Adrenal gland (tissue), 12 donors: Measurements from ENCODE around the gene PTH1R. TPM values are rescaled to one million over a fixed set of nuclear protein-coding genes. Genes with fewer than 3 reads are reported as not detected.
A peak's percentile ranks its signal among the peaks of the same experiment; 100 is the strongest.

ENCODE experiments used
- DNase-seq, 7 donors: peaks; one replicate each; pipeline ENCODE4 v3.0.0-alpha.2; 2019 to 2020
- H3K27ac ChIP-seq, 5 donors: fragments of 200-600 bp; sonication (generic) in 4 of 5; 1 replicate in 3 of 5; 2 replicates in 2 of 5; pipeline versions ENCODE4 v1.5.1 to v1.8.0; 2016 to 2020; ENCODE audit warnings: mild to moderate bottlenecking in 1 of 5
- H3K27me3 ChIP-seq: fragments of 200-600 bp; 2 replicates; pipeline ENCODE4 v1.8.0; 2021
- H3K36me3 ChIP-seq, 2 donors: fragments of 200-600 bp; replicated peaks in 1 of 2; 1 replicate in 1 of 2; 2 replicates in 1 of 2; pipeline versions ENCODE4 v1.5.1 to v1.8.0; 2018 to 2022
- H3K4me1 ChIP-seq, 2 donors: fragments of 200-600 bp; replicated peaks in 1 of 2; 1 replicate in 1 of 2; 2 replicates in 1 of 2; pipeline versions ENCODE4 v1.5.1 to v1.8.0; 2018 to 2021
- H3K4me3 ChIP-seq, 4 donors: fragments of 200-600 bp; sonication (generic) in 3 of 4; one replicate each; pipeline ENCODE4 v1.5.1; 2016 to 2018
- H3K9me3 ChIP-seq, 3 donors: fragments of 200-600 bp; sonication (generic) in 1 of 3; replicated peaks in 1 of 3; 1 replicate in 2 of 3; 2 replicates in 1 of 3; pipeline versions ENCODE4 v1.5.1 to v1.8.0; 2016 to 2021
- POLR2A ChIP-seq, 2 donors: fragments of 450-650 bp; IDR thresholded peaks; one replicate each; pipeline ENCODE4 v1.6.1; 2017; ENCODE audit warnings: antibody characterized with exemption in 2 of 2, mild to moderate bottlenecking in 2 of 2, moderate library complexity in 1 of 2
- WGBS, 4 donors: extraction: QIAGEN DNeasy Blood & Tissue Kit in 2 of 4; methylation state at CpG; one replicate each; pipeline versions ENCODE4 v1.1.5 to v1.1.7; 2013 to 2017; 5-methylcytosine and 5-hydroxymethylcytosine counted together
- intact Hi-C, 2 donors: fragments of 100-400 bp; cut with DNase I; formaldehyde crosslinking; loops; one replicate each; pipeline versions ENCODE4 v1.14.1 to v1.15.0; 2022 to 2023
- polyA plus RNA-seq, 3 donors: library from polyadenylated mRNA; stranded (reverse); fragments of 200-250 nt in 2 of 3; fragments of 350-450 nt in 1 of 3; fragmentation: Illumina TruSeq in 1 of 3; extraction: RNeasy Lipid Tissue Mini Kit (QIAGEN cat#74804) in 1 of 3; gene quantifications; one replicate each; pipeline ENCODE4 v1.2.3, GENCODE V29; 2013 to 2014
- total RNA-seq, 9 donors: library from RNA; depleted of rRNA in 4 of 9; stranded (reverse); fragments of >200 nt in 4 of 9; fragments of 120-200 nt in 1 of 9; fragmentation: NEBNext Ultra II Directional in 1 of 9; extraction: Animal tissue kit (Norgen Biotek cat#: 25700) in 1 of 9; gene quantifications; one replicate each; pipeline versions ENCODE4 v1.1.0 to v1.2.4, GENCODE V29; 2013 to 2023
- TF ChIP-seq, protein P1 (sequence below), 6 experiments: fragments of 450-650 bp in 4 of 6; fragments of 200-600 bp in 2 of 6; sonication (generic) in 1 of 6; IDR thresholded peaks; 1 replicate in 5 of 6; 2 replicates in 1 of 6; pipeline versions ENCODE4 v1.5.1 to v1.8.0; 2016 to 2021; ENCODE audit warnings: antibody characterized with exemption in 6 of 6, mild to moderate bottlenecking in 2 of 6, moderate library complexity in 1 of 6
- donor health status: healthy with polysubstance abuse.
- donor health status: Bipolar disorder and iron deficiency.
- donor health status: DM: yes; HTN: yes; CAD: no.
- donor health status: DM: no; HTN: no; CAD: no.
- donor health status: DM: no; HTN: no; CAD: no.
- donor health status: DM: yes; HTN: yes; CAD: no.

PTH1R gene
- total and polyA plus RNA-seq, 12 donors = 10.0 to 1,399 (median 47.5) TPM

- intact Hi-C loops = no loop called here
- Histone ChIP-seq H3K4me1 (peaks cover 70 to 89% of the 10 kb centered on the region in 2 donors), H3K27me3 (no peaks in the 10 kb centered on the region), H3K27ac (peak overlapping the region; percentile 76 to 97 (median 92)), H3K4me3 (no peak overlapping the region), H3K9me3 (no peaks in the 10 kb centered on the region), H3K36me3 (no peaks in the 10 kb centered on the region)
- 23 to 37% (median 31%) methylated on average over 7 of the region's 7 CpGs for WGBS, 4 donors
- peak in 1 of 2 donors; percentile 57 for TF ChIP-seq POLR2A (IDR thresholded peaks at IDR 0.05)
- TF ChIP-seq, protein P1, sequence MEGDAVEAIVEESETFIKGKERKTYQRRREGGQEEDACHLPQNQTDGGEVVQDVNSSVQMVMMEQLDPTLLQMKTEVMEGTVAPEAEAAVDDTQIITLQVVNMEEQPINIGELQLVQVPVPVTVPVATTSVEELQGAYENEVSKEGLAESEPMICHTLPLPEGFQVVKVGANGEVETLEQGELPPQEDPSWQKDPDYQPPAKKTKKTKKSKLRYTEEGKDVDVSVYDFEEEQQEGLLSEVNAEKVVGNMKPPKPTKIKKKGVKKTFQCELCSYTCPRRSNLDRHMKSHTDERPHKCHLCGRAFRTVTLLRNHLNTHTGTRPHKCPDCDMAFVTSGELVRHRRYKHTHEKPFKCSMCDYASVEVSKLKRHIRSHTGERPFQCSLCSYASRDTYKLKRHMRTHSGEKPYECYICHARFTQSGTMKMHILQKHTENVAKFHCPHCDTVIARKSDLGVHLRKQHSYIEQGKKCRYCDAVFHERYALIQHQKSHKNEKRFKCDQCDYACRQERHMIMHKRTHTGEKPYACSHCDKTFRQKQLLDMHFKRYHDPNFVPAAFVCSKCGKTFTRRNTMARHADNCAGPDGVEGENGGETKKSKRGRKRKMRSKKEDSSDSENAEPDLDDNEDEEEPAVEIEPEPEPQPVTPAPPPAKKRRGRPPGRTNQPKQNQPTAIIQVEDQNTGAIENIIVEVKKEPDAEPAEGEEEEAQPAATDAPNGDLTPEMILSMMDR (IDR thresholded peaks at IDR 0.05) = no peak
- DNase-seq = peak; percentile 86 to 96 (median 93)
Measured at GRCh38 chr3:46946856-46947545, 69.5 kb downstream of the PTH1R start.

DNA sequence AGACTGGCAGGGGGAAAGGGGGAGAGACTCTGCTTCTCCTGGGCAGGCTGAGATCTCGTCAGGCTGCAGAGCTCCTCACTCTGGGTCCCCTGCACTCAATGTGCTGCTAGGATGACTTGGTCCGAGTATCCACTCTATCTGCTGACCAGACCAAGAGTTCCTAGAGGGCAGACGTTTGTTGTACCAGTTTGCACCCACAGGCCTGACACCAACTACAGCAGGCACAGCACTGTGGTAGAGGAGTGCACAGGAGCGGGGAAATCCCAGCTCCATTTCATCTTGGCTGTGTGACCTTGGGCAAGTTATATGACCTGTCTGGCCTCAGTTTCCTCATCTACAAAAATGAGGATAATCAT is 70.0 kb downstream of the PTH1R start:
- intact Hi-C loops = no loop called here
- TF ChIP-seq POLR2A (IDR thresholded peaks at IDR 0.05) = no peak
- TF ChIP-seq, protein P1 (IDR thresholded peaks at IDR 0.05) = no peak
- DNase-seq = no peak
- Histone ChIP-seq H3K9me3 (no peaks in the 10 kb centered on the region), H3K27me3 (no peaks in the 10 kb centered on the region), H3K36me3 (no peaks in the 10 kb centered on the region), H3K4me1 (peaks cover 70 to 92% of the 10 kb centered on the region in 2 donors), H3K4me3 (no peak overlapping the region), H3K27ac (peak overlapping the region; percentile 76 to 97 (median 92))
- 25 to 61% (median 35%) methylated on average over 3 to 4 of the region's 4 CpGs for WGBS, 4 donors

GRCh38 chr3:46947981-46948791 is 70.7 kb downstream of the PTH1R start:
- no peaks in the 10 kb centered on the region for H3K27me3 ChIP-seq
- no peak overlapping the region for H3K4me3 ChIP-seq
- H3K9me3 ChIP-seq = no peaks in the 10 kb centered on the region
- WGBS, 4 donors = 22 to 29% (median 28%) methylated on average over 14 to 19 of the region's 19 CpGs
- H3K27ac ChIP-seq = peak overlapping the region; percentile 76 to 97 (median 92)
- DNase-seq = peak; percentile 75 to 97 (median 93)
- TF ChIP-seq, protein P1 (IDR thresholded peaks at IDR 0.05) = no peak
- TF ChIP-seq POLR2A (IDR thresholded peaks at IDR 0.05) = peak in 1 of 2 donors; percentile 83
- no peaks in the 10 kb centered on the region for H3K36me3 ChIP-seq
- peaks cover 67 to 92% of the 10 kb centered on the region in 2 donors for H3K4me1 ChIP-seq
- intact Hi-C loops = no loop called here

GRCh38 chr3:46948830-46949671 is 71.5 kb downstream of the PTH1R start:
- intact Hi-C loops = no loop called here
- TF ChIP-seq, protein P1 (IDR thresholded peaks at IDR 0.05) = no peak
- TF ChIP-seq POLR2A (IDR thresholded peaks at IDR 0.05) = no peak
- peaks cover 67 to 92% of the 10 kb centered on the region in 2 donors for H3K4me1 ChIP-seq
- H3K4me3 ChIP-seq = no peak overlapping the region
- peak overlapping the region; percentile 76 to 97 (median 92) for H3K27ac ChIP-seq
- no peaks in the 10 kb centered on the region for H3K27me3 ChIP-seq
- no peaks in the 10 kb centered on the region for H3K36me3 ChIP-seq
- no peaks in the 10 kb centered on the region for H3K9me3 ChIP-seq
- 20 to 35% (median 27%) methylated on average over 4 to 6 of the region's 6 CpGs for WGBS, 4 donors
- DNase-seq = peak; percentile 47 to 80 (median 60)
